GM21515 (cell line): ENCODE data around the gene C6orf58.
"Not testable (repeated sequence)": the region's sequence is repeated elsewhere in the genome, so short reads cannot be mapped to it uniquely, and the experiment has no call there.

Experiments
- ATAC-seq: cut with Tn5 transposase; IDR thresholded peaks from one replicate; pipeline ENCODE4 v1.9.1; 2021; ENCODE audit not compliant: unreplicated experiment

Gene C6orf58

GRCh38 chr6:127589135-127589534, 12.2 kb downstream of the C6orf58 start:
- no peak for ATAC-seq

GRCh38 chr6:127590344-127590743, 13.4 kb downstream of the C6orf58 start:
- no peak for ATAC-seq

- no peak for ATAC-seq
Observed at GRCh38 chr6:127592964-127593363, 16.0 kb downstream of the C6orf58 start.

GRCh38 chr6:127593456-127593855, 16.5 kb downstream of the C6orf58 start:
- not testable (repeated sequence) for ATAC-seq

- no peak for ATAC-seq
Observed at GRCh38 chr6:127606131-127606562, 29.2 kb downstream of the C6orf58 start.

GRCh38 chr6:127608554-127609270, 31.7 kb downstream of the C6orf58 start:
- ATAC-seq, result no peak

- ATAC-seq, result no peak
Observed at GRCh38 chr6:127618729-127619128, 41.8 kb downstream of the C6orf58 start.

- ATAC-seq, result no peak
Observed at GRCh38 chr6:127630800-127631199, 53.8 kb downstream of the C6orf58 start.

GRCh38 chr6:127634178-127634577, 57.2 kb downstream of the C6orf58 start:
- no peak for ATAC-seq

- no peak for ATAC-seq
Observed at GRCh38 chr6:127635091-127635490, 58.1 kb downstream of the C6orf58 start.

GRCh38 chr6:127637830-127638409, 60.9 kb downstream of the C6orf58 start:
- ATAC-seq, result no peak
